HepG2 (cell line): ENCODE measurements around the gene NOTUM. TPM values are rescaled to one million over a fixed set of nuclear protein-coding genes. Genes with fewer than 3 reads are reported as not detected.
A peak's percentile ranks its signal among the peaks of the same experiment; 100 is the strongest.

ENCODE experiments used
- ATAC-seq: fragments of 200-7000 bp; cut with Tn5 transposase; 3 replicates; pipeline ENCODE4 v1.9.1; 2020; ENCODE audit warnings: mild to moderate bottlenecking, moderate library complexity
- BruUV-seq: library from RNA; stranded (reverse); fragments of 400-500 nt; replicated peaks from 2 replicates; lab custom pipeline; 2021; lab: Mats Ljungman, UMichigan
- CTCF ChIA-PET: fragments of 300-600 bp; formaldehyde crosslinking; extraction: SDS; loops from one replicate; lab custom pipeline; 2021; ENCODE audit warnings: low total read pairs, inconsistent platforms, low intra/inter-chr PET ratio; lab: Yijun Ruan, JAX
- POLR2A ChIA-PET: fragments of 350-600 bp; sonication (Branson Sonifier 250); formaldehyde crosslinking; loops from one replicate; lab custom pipeline; 2020; ENCODE audit warnings: antibody characterized with exemption, inconsistent platforms; lab: Yijun Ruan, JAX
- DNase-seq: peaks from one replicate; pipeline ENCODE4 v3.0.0-alpha.2; 2015; ENCODE audit warnings: low spot score
- FAIRE-seq: peaks from 3 replicates; lab custom pipeline; 2011; peaks lifted over from hg19 to GRCh38; lab: Jason Lieb, UNC
- H2AFZ ChIP-seq: one replicate; pipeline ENCODE4 v1.6.1; 2011; ENCODE audit warnings: low read length, inconsistent platforms
- H3K27ac ChIP-seq: fragments of 300-600 bp; 3 replicates; pipeline ENCODE4 v1.8.0; 2011; ENCODE audit warnings: mixed run types, mild to moderate bottlenecking, mixed read lengths, low read length, inconsistent platforms; ENCODE audit not compliant: insufficient read depth; ENCODE audit errors: extremely low read length
- H3K27me3 ChIP-seq, 2 experiments: fragments of 200-600 bp in 1 of 2; 2 replicates in 1 of 2; 3 replicates in 1 of 2; pipeline versions ENCODE4 v1.6.0 to v1.8.0; 2011; ENCODE audit warnings: low read length in 2 of 2, mild to moderate bottlenecking in 2 of 2, moderate library complexity in 2 of 2, inconsistent platforms in 1 of 2; ENCODE audit not compliant: insufficient read depth in 2 of 2, control insufficient read depth in 1 of 2
- H3K36me3 ChIP-seq, 2 experiments: fragments of 200-600 bp in 1 of 2; replicated peaks in 1 of 2; 2 replicates in 1 of 2; 3 replicates in 1 of 2; pipeline versions ENCODE4 v1.5.1 to v1.8.0; 2011; ENCODE audit warnings: low read length in 2 of 2, inconsistent platforms in 1 of 2; ENCODE audit not compliant: insufficient read depth in 2 of 2, control insufficient read depth in 1 of 2
- H3K4me1 ChIP-seq: 2 replicates; pipeline ENCODE4 v1.5.1; 2012; ENCODE audit warnings: low read length, inconsistent platforms; ENCODE audit not compliant: insufficient read depth
- H3K4me2 ChIP-seq: 2 replicates; pipeline ENCODE4 v1.6.0; 2011; ENCODE audit warnings: low read depth, low read length, inconsistent platforms
- H3K4me3 ChIP-seq, 3 experiments: fragments of 200-600 bp in 1 of 3; sonication (generic), shearing (Covaris generic) in 1 of 3; replicated peaks in 1 of 3; 2 replicates each; pipeline ENCODE4 v1.5.1; 2011 to 2016; ENCODE audit warnings: low read length in 3 of 3, inconsistent platforms in 2 of 3, low read depth in 2 of 3, mild to moderate bottlenecking in 2 of 3, control low read depth in 1 of 3, mixed read lengths in 1 of 3; ENCODE audit not compliant: insufficient read depth in 1 of 3
- H3K79me2 ChIP-seq: one replicate; pipeline ENCODE4 v1.6.1; 2011; ENCODE audit warnings: low read length, inconsistent platforms; ENCODE audit not compliant: insufficient read depth
- H3K9ac ChIP-seq: 2 replicates; pipeline ENCODE4 v1.6.0; 2011; ENCODE audit warnings: mild to moderate bottlenecking, low read depth, low read length, inconsistent platforms; ENCODE audit not compliant: insufficient read depth
- H3K9me3 ChIP-seq: 2 replicates; pipeline ENCODE4 v1.5.1; 2012; ENCODE audit warnings: mild to moderate bottlenecking, low read length
- H4K20me1 ChIP-seq: 2 replicates; pipeline ENCODE4 v1.6.0; 2011; ENCODE audit warnings: inconsistent platforms, mild to moderate bottlenecking, low read length, moderate library complexity; ENCODE audit not compliant: insufficient read depth
- AGO1 ChIP-seq: fragments of 200-400 bp; formaldehyde crosslinking; IDR thresholded peaks from 2 replicates; pipeline ENCODE4 v1.6.1; 2017; ENCODE audit warnings: mild to moderate bottlenecking, low read depth, low read length, moderate library complexity; ENCODE audit not compliant: poor library complexity, severe bottlenecking
- AGO2 ChIP-seq: fragments of 200-400 bp; formaldehyde crosslinking; optimal IDR thresholded peaks from 2 replicates; pipeline ENCODE3; 2017; ENCODE audit warnings: mild to moderate bottlenecking, low read depth, low read length, moderate library complexity
- AKAP8 ChIP-seq: sonication (generic); formaldehyde crosslinking; IDR thresholded peaks from 2 replicates; pipeline ENCODE4 v1.5.1; 2020; ENCODE audit warnings: mild to moderate bottlenecking, missing genetic modification reagents
- CENPT ChIP-seq: sonication (generic); formaldehyde crosslinking; IDR thresholded peaks from 2 replicates; pipeline ENCODE4 v1.8.0; 2022; ENCODE audit warnings: low read depth, mild to moderate bottlenecking, moderate library complexity, missing genetic modification reagents
- FOSL1 ChIP-seq: sonication (generic); formaldehyde crosslinking; IDR thresholded peaks from 2 replicates; pipeline ENCODE4 v1.9.0; 2021; ENCODE audit warnings: missing genetic modification reagents, borderline replicate concordance
- HNRNPL ChIP-seq: fragments of 200-400 bp; formaldehyde crosslinking; IDR thresholded peaks from 2 replicates; pipeline ENCODE4 v1.6.1; 2017; ENCODE audit warnings: mild to moderate bottlenecking, low read depth, low read length
- KLF11 ChIP-seq: IDR thresholded peaks from 2 replicates; pipeline ENCODE4 v1.6.1; 2016; ENCODE audit warnings: missing compliant biosample characterization
- MIXL1 ChIP-seq: IDR thresholded peaks from 2 replicates; pipeline ENCODE4 v1.6.1; 2016
- NCOR1 ChIP-seq: fragments of 200-600 bp; sonication (generic); IDR thresholded peaks from 2 replicates; pipeline ENCODE4 v1.7.0; 2017; ENCODE audit warnings: antibody characterized with exemption, low read length, borderline replicate concordance
- NFIC ChIP-seq: IDR thresholded peaks from 2 replicates; pipeline ENCODE4 v1.6.1; 2012; ENCODE audit warnings: mild to moderate bottlenecking, low read length, inconsistent platforms
- PCBP1 ChIP-seq: fragments of 200-400 bp; formaldehyde crosslinking; IDR thresholded peaks from 2 replicates; pipeline ENCODE4 v1.6.1; 2017; ENCODE audit warnings: mild to moderate bottlenecking, low read depth, low read length, borderline replicate concordance
- POLR2AphosphoS2 ChIP-seq: IDR thresholded peaks from 2 replicates; pipeline ENCODE4 v1.6.1; 2011; ENCODE audit warnings: low read depth, low read length, improper control_type of control experiment
- POLR2G ChIP-seq: fragments of 200-400 bp; formaldehyde crosslinking; IDR thresholded peaks from 2 replicates; pipeline ENCODE4 v1.6.1; 2018; ENCODE audit warnings: mild to moderate bottlenecking, low read depth, low read length, moderate library complexity
- RBAK ChIP-seq: sonication (generic); formaldehyde crosslinking; IDR thresholded peaks from 2 replicates; pipeline ENCODE4 v1.5.1; 2020; ENCODE audit warnings: mild to moderate bottlenecking, missing genetic modification reagents
- RBFOX2 ChIP-seq: fragments of 200-400 bp; formaldehyde crosslinking; IDR thresholded peaks from 2 replicates; pipeline ENCODE4 v1.6.1; 2017; ENCODE audit warnings: low read depth, mild to moderate bottlenecking, low read length
- STAT6 ChIP-seq: sonication (generic); formaldehyde crosslinking; IDR thresholded peaks from 2 replicates; pipeline ENCODE4 v1.4.0; 2020; ENCODE audit warnings: missing genetic modification reagents, mild to moderate bottlenecking, borderline replicate concordance
- SUZ12 ChIP-seq: fragments of 150-350 bp; IDR thresholded peaks from 2 replicates; pipeline ENCODE4 v1.6.1; 2014; ENCODE audit warnings: low read depth, low read length
- ZNF343 ChIP-seq: sonication (generic); formaldehyde crosslinking; IDR thresholded peaks from 2 replicates; pipeline ENCODE4 v1.4.0; 2020; ENCODE audit warnings: mild to moderate bottlenecking, missing genetic modification reagents
- ZSCAN22 ChIP-seq: sonication (generic); formaldehyde crosslinking; IDR thresholded peaks from 2 replicates; pipeline ENCODE4 v1.4.0; 2020; ENCODE audit warnings: mild to moderate bottlenecking, missing genetic modification reagents
- WGBS: methylation state at CpG from one replicate; pipeline ENCODE4 v1.1.6; 2017; ENCODE audit warnings: low lambda C conversion rate; 5-methylcytosine and 5-hydroxymethylcytosine counted together
- in situ Hi-C: cut with HindIII; loops from 2 replicates; pipeline ENCODE4 v1.10.0; 2017; ENCODE audit warnings: low pct_unique_long_range_greater_than_20kb; ENCODE audit not compliant: extremely low pct_ligation_motif_present
- intact Hi-C: fragments of 100-400 bp; cut with micrococcal nuclease; formaldehyde crosslinking; loops from one replicate; pipeline ENCODE4 v1.10.0; 2022; ENCODE audit not compliant: unreplicated experiment
- polyA plus RNA-seq, 8 experiments: library from polyadenylated mRNA; depleted of rRNA in 3 of 8; stranded (reverse) in 7 of 8; unstranded in 1 of 8; fragments of >200 nt; fragmentation: Illumina TruSeq in 4 of 8; extraction: Trizol in 4 of 8; gene quantifications; 2 replicates each; pipeline versions ENCODE4 v1.2.1 to v1.2.3, GENCODE V29; 2011 to 2016; ENCODE audit warnings: low read depth in 4 of 8, missing spikeins in 1 of 8, mixed read lengths in 1 of 8; ENCODE audit not compliant: insufficient read depth in 1 of 8
- total RNA-seq, 5 experiments: library from RNA; depleted of rRNA; stranded (reverse); fragments of >200 nt; fragmentation: Illumina TruSeq; extraction: Trizol; gene quantifications; 2 replicates each; pipeline ENCODE4 v1.2.3, GENCODE V29; 2016; ENCODE audit warnings: low read depth in 1 of 5
- TF ChIP-seq, protein P1 (sequence below): sonication (generic); formaldehyde crosslinking; IDR thresholded peaks from 2 replicates; pipeline ENCODE4 v1.4.0; 2020; ENCODE audit warnings: missing genetic modification reagents
- TF ChIP-seq, protein P2 (sequence below): sonication (generic); formaldehyde crosslinking; IDR thresholded peaks from 2 replicates; pipeline ENCODE4 v1.8.0; 2022; ENCODE audit warnings: missing genetic modification reagents, mild to moderate bottlenecking, inconsistent platforms, borderline replicate concordance

The NOTUM gene
- total and polyA plus RNA-seq, 2 of the 13 experiments (the other 11 are each of a cell fraction or from before 2014, with no cell fraction given), result 150 to 160 TPM

- Histone ChIP-seq H3K27ac (no peak overlapping the region), H3K4me3 (no peak overlapping the region), H2AFZ (no peak overlapping the region), H3K79me2 (peaks cover 25% of the 10 kb centered on the region), H3K9me3 (no peaks in the 10 kb centered on the region), H3K4me1 (peaks cover 72% of the 10 kb centered on the region), H4K20me1 (no peaks in the 10 kb centered on the region), H3K36me3 (peaks cover 44 to 62% of the 10 kb centered on the region in 2 experiments), H3K27me3 (no peaks in the 10 kb centered on the region), H3K9ac (no peak overlapping the region), H3K4me2 (no peak overlapping the region)
- WGBS, result 97% methylated on average over 20 of the region's 28 CpGs
- intact Hi-C loops (no loop called here), in situ Hi-C loops (no loop called here)
- POLR2A ChIA-PET, result interaction anchor here (1.5 to 1.9 kb wide), 4 partner anchors 8 to 17 kb away, joined by 7 to 9 read pairs (median 8); no protein-coding TSS in a partner anchor
- DNase-seq (no peak), ATAC-seq (no peak), FAIRE-seq (no peak)
- no TSS peak for BruUV-seq
- CTCF ChIA-PET, result no interaction called here
- TF ChIP-seq KLF11 (CRISPR knock-in tag) (no peak), SUZ12 (no peak), NCOR1 (no peak), FOSL1 (CRISPR knock-in tag) (no peak), ZSCAN22 (CRISPR knock-in tag) (no peak), NFIC (no peak), ZNF343 (CRISPR knock-in tag) (no peak), AGO2 (peak; percentile 26), AGO1 (peak; percentile 76), AKAP8 (peak; percentile 97; the same call in 1 of the 2 replicates), CENPT (no peak), POLR2AphosphoS2 (no peak), RBAK (CRISPR knock-in tag) (no peak), MIXL1 (CRISPR knock-in tag) (no peak), POLR2G (0 out of 2 replicates have a peak, but pooled peaks have one; percentile 0), STAT6 (no peak), PCBP1 (no peak), RBFOX2 (peak; percentile 85), HNRNPL (peak; percentile 96)
- TF ChIP-seq, protein P1, sequence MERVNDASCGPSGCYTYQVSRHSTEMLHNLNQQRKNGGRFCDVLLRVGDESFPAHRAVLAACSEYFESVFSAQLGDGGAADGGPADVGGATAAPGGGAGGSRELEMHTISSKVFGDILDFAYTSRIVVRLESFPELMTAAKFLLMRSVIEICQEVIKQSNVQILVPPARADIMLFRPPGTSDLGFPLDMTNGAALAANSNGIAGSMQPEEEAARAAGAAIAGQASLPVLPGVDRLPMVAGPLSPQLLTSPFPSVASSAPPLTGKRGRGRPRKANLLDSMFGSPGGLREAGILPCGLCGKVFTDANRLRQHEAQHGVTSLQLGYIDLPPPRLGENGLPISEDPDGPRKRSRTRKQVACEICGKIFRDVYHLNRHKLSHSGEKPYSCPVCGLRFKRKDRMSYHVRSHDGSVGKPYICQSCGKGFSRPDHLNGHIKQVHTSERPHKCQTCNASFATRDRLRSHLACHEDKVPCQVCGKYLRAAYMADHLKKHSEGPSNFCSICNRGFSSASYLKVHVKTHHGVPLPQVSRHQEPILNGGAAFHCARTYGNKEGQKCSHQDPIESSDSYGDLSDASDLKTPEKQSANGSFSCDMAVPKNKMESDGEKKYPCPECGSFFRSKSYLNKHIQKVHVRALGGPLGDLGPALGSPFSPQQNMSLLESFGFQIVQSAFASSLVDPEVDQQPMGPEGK, result no peak
- TF ChIP-seq, protein P2, sequence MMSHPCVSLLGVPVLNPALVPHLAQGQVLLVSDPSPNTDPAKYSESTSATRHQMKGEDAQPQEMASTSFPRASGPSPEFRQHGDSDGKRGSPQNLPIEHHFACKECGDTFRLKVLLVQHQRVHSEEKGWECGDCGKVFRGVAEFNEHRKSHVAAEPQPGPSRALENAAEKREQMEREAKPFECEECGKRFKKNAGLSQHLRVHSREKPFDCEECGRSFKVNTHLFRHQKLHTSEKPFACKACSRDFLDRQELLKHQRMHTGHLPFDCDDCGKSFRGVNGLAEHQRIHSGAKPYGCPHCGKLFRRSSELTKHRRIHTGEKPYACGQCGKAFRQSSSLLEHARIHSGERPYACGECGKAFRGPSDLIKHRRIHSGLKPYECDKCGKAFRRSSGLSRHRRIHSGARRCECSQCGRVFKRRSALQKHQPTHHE, result no peak
These were observed 48.0 kb upstream of the NOTUM start for GRCh38 chr17:82008941-82009405.
